ENCODE measurements around the gene MTMR6.

Gene MTMR6

DNA sequence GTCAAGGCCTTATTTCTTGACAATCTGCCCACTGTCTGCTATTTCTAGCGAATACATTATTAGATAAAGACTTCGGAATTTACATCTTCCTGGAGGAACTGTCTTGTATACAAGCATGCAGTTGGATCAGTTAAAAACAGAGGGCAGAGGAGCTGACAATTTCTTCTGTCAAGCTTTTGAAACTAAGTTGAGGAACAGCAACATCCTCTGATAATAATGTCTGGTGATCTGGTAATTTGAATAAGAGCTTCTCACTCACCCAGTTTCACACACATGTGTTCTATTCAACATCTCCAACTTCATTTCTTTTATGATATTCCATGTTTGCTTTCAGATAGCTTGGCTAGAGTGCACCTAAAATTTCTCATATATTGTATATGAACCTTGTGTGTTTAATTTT lies 50.2 kb downstream of the MTMR6 start:
- no peak overlapping the region for H3K27ac ChIP-seq
- TF ChIP-seq, protein P1, sequence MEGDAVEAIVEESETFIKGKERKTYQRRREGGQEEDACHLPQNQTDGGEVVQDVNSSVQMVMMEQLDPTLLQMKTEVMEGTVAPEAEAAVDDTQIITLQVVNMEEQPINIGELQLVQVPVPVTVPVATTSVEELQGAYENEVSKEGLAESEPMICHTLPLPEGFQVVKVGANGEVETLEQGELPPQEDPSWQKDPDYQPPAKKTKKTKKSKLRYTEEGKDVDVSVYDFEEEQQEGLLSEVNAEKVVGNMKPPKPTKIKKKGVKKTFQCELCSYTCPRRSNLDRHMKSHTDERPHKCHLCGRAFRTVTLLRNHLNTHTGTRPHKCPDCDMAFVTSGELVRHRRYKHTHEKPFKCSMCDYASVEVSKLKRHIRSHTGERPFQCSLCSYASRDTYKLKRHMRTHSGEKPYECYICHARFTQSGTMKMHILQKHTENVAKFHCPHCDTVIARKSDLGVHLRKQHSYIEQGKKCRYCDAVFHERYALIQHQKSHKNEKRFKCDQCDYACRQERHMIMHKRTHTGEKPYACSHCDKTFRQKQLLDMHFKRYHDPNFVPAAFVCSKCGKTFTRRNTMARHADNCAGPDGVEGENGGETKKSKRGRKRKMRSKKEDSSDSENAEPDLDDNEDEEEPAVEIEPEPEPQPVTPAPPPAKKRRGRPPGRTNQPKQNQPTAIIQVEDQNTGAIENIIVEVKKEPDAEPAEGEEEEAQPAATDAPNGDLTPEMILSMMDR (conservative IDR thresholded peaks at IDR 0.05): no peak
- TF ChIP-seq ZFX (IDR thresholded peaks at IDR 0.05): no peak

DNA sequence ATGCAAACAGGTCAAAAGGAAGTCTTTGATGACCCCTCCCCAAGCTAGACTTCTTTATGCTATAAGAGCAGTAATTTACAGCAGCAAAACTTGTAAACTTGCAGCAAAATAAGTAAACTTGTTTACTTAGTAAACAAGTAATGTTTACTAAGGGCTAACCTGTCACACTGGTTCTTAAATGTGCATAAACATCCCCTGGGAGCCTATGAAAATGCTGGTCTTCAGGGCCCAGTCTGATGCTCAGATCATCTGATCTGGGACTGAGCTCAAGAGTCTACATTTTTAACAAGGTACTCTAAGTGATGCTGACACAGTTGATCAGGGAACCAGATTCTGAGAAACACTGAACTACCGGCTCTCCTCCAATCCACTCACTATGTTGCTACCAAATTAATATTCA lies 53.4 kb downstream of the MTMR6 start:
- no peak overlapping the region; the same call in 1 of the 2 replicates for H3K27ac ChIP-seq
- TF ChIP-seq, protein P1 (conservative IDR thresholded peaks at IDR 0.05): no peak
- TF ChIP-seq ZFX (IDR thresholded peaks at IDR 0.05): no peak

DNA sequence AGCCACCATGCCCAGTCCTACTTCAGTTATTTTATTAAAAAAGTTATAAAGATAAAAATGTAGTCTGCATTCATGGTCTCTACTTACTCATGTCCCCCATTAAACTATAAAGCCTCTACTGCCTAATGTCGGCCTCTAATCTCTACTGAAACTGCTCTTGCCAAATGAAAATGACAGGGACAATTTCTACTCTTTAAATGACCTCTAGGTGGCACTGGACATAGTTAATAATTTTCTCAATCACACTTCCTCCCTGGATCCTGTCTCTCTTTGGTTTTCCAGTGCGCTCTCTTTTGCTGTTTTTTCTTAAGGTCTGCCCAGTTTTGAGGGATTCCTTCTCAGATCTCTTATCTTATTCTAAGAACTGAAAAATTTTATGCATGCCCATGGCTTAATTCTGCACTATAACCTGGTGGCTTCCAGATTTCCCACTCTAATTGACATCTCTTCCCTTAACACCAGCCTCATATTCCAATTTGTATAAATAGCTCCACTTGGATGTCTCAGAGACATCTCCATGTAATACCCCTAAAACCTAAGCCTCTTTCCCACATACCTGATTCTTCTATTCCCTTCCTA lies 54.3 kb downstream of the MTMR6 start:
- H3K27ac ChIP-seq: peak overlapping the region; percentile 37
- TF ChIP-seq, protein P1 (conservative IDR thresholded peaks at IDR 0.05): peak; percentile 93
- TF ChIP-seq ZFX (IDR thresholded peaks at IDR 0.05): no peak

DNA sequence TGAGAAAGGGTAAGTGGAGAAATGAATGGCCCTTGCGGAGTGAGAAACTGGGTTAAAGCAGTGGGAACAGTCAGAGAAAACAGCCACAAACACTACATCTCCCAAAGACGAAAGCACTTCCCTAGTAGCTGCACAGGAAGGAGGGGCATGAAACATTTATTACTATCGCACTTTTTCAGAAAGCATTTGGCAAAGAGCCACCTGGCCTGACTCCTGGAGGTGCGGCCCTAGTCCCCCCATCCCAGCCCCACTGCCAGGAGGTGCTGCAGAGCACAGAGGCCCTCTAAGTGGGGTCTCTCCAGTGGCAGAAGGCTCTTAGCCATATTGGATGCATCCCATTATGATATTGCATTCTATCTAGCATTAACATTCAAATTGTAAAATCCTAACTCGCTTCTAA lies 55.8 kb downstream of the MTMR6 start:
- TF ChIP-seq ZFX (IDR thresholded peaks at IDR 0.05): no peak
- TF ChIP-seq, protein P1 (conservative IDR thresholded peaks at IDR 0.05): no peak
- no peak overlapping the region for H3K27ac ChIP-seq

DNA sequence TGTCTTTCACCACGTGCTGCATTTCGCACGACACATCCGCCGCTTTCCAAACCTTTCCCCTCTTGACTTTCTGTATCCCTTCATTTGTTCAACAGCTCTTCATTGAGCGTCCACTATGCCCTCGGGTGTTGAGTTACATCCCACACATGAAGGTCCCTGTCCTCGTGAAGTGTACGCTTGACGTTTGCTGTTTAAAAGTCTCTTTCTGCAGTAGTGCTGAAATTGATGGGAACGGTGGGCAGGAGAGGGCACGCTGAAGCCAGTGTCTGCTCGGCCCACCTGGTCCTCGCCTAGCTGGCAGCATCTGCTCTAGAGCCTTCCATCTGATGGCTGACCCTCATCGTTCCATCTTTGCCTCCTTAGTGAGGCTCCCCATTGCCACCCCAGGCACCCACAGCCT lies 59.6 kb downstream of the MTMR6 start:
- TF ChIP-seq, protein P1 (conservative IDR thresholded peaks at IDR 0.05): no peak
- TF ChIP-seq ZFX (IDR thresholded peaks at IDR 0.05): no peak
- no peak overlapping the region for H3K27ac ChIP-seq

DNA sequence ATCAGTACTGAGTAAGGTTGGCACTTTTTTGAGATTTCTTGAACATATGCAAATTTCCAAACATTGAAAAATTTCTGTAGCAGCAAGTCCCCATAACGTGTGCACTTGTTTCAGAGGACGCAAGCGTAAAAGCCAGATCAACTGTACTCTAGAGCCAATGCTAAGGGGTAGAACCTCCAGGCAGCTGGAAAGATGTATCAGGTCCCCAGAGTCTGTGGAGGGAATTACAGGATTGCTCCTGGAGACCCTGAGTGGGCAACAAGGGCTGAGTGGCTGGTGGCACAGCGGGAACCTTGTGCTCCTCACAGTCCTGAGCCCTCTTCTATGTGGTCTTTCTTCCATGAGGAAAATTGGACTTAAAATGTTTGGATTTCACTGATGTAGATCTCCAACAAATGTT lies 61.3 kb downstream of the MTMR6 start:
- TF ChIP-seq, protein P1 (conservative IDR thresholded peaks at IDR 0.05): no peak
- TF ChIP-seq ZFX (IDR thresholded peaks at IDR 0.05): no peak
- H3K27ac ChIP-seq: no peak overlapping the region

DNA sequence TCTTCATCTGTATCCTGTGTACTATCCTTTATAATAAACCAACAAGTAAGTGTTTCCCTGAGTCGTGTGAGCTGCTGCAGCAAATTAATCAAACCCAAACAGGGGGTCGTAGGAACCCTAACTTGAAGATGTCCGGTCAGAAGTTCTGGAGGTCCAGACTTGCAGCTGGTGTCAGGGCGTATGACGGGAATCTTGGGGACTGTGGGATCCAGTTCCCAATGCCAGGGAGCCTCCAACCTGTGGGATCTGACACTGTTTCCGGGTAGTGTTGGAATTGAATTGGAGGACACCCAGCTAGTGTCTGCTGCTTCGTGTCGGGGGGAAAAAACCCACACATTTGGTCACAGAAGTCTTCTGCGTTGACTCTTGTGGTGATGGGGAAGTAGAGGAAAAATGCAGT lies 63.1 kb downstream of the MTMR6 start:
- H3K27ac ChIP-seq: no peak overlapping the region
- TF ChIP-seq ZFX (IDR thresholded peaks at IDR 0.05): no peak

DNA sequence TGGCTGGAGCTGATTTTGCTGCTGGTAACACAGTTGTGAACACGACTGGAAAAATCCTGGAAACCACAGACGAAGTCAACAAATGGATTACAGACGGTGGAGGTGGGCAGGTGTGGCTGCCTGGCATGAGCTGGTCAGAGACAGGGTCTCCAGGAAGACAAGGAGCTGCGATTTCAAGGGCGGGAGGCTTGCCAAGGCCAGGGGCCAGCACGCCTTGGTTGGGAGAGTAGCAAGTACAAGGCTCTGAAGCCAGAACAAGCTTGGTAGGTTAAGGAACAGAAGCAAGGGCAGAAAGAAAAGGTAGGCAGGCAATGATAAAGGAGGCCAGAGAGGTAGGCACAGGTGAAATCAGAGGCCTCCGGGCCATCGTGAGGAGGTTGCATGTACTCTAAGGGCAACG lies 64.5 kb downstream of the MTMR6 start:
- H3K27ac ChIP-seq: no peak overlapping the region
- no peak for TF ChIP-seq ZFX (IDR thresholded peaks at IDR 0.05)
- TF ChIP-seq, protein P1 (conservative IDR thresholded peaks at IDR 0.05): no peak

Measured in C4-2B (cell line).